ENCODE data around the gene RPL37A.

GRCh38 chr2:216549926-216550690, 51.5 kb downstream of the RPL37A start:
- TF ChIP-seq CTCF (IDR thresholded peaks at IDR 0.05; ENCODE audit: insufficient read depth, low read length, poor library complexity, severe bottlenecking) = no peak
- TF ChIP-seq EZH2phosphoT487 (conservative IDR thresholded peaks at IDR 0.05; ENCODE audit: low read length) = no peak
